ENCODE data around the gene RDH11. TPM values are rescaled to one million over a fixed set of nuclear protein-coding genes. Genes with fewer than 3 reads are reported as not detected.

The RDH11 gene
- total RNA-seq, 1 donor from 2014 or later, result 55.6 TPM

DNA sequence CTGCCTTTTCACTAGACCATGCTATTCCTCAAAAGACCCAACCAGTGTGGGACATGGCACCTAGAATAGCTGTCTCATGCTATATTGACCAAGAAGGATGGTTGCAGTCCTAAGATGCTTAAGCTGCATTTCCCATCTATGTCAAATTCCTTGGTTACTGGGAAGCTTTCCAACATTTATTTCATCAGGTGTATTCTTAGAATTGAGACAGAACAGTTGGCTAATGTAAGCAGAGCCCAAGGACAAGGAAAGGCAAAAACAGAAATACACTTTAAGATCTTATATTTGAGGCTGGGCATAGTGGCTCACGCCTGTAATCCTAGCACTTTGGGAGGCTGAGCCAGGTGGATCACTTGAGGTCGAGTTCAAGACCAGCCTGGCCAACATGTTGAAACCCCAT is 51.1 kb downstream of the RDH11 start:
- no peak overlapping the region for H3K27ac Mint-ChIP-seq
- peaks cover 10% of the 10 kb centered on the region for H3K36me3 Mint-ChIP-seq
- H3K27me3 Mint-ChIP-seq (ENCODE audit: low read depth), result no peaks in the 10 kb centered on the region
- H3K4me3 Mint-ChIP-seq, result no peak overlapping the region
- H3K9me3 Mint-ChIP-seq, result no peaks in the 10 kb centered on the region
- TF ChIP-seq, protein P1, sequence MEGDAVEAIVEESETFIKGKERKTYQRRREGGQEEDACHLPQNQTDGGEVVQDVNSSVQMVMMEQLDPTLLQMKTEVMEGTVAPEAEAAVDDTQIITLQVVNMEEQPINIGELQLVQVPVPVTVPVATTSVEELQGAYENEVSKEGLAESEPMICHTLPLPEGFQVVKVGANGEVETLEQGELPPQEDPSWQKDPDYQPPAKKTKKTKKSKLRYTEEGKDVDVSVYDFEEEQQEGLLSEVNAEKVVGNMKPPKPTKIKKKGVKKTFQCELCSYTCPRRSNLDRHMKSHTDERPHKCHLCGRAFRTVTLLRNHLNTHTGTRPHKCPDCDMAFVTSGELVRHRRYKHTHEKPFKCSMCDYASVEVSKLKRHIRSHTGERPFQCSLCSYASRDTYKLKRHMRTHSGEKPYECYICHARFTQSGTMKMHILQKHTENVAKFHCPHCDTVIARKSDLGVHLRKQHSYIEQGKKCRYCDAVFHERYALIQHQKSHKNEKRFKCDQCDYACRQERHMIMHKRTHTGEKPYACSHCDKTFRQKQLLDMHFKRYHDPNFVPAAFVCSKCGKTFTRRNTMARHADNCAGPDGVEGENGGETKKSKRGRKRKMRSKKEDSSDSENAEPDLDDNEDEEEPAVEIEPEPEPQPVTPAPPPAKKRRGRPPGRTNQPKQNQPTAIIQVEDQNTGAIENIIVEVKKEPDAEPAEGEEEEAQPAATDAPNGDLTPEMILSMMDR (IDR thresholded peaks at IDR 0.05; ENCODE audit: unreplicated experiment), result no peak
- H3K4me1 Mint-ChIP-seq, result peaks cover 3% of the 10 kb centered on the region
- DNase-seq (ENCODE audit: low spot score in 2 of 2, unreplicated experiment in 2 of 2), result no peak

DNA sequence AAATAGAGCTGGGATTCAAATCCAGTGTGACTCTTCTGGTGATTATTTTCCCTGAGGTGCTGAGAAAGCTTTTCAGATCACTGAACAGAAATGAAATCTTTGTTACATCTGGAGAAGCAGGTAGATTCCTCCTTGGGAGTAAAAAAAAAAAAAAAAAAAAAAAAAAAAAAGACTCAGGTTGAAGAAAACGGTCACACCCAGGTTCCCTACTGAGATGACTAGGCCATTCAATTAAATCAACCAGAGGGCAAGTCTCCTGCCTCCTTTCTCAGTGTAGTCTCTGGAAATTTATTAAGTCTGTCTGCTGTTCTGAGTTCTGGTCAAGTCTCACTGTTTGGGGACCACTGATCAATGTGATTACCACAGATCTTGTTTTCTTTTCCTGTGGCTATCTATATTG is 51.9 kb downstream of the RDH11 start:
- Mint-ChIP-seq H3K27ac (no peak overlapping the region), H3K36me3 (peaks cover 10% of the 10 kb centered on the region), H3K9me3 (no peaks in the 10 kb centered on the region), H3K4me3 (no peak overlapping the region), H3K27me3 (ENCODE audit: low read depth) (no peaks in the 10 kb centered on the region), H3K4me1 (peaks cover 3% of the 10 kb centered on the region)
- no peak for DNase-seq (ENCODE audit: low spot score in 2 of 2, unreplicated experiment in 2 of 2)
- TF ChIP-seq, protein P1 (IDR thresholded peaks at IDR 0.05; ENCODE audit: unreplicated experiment), result no peak

DNA sequence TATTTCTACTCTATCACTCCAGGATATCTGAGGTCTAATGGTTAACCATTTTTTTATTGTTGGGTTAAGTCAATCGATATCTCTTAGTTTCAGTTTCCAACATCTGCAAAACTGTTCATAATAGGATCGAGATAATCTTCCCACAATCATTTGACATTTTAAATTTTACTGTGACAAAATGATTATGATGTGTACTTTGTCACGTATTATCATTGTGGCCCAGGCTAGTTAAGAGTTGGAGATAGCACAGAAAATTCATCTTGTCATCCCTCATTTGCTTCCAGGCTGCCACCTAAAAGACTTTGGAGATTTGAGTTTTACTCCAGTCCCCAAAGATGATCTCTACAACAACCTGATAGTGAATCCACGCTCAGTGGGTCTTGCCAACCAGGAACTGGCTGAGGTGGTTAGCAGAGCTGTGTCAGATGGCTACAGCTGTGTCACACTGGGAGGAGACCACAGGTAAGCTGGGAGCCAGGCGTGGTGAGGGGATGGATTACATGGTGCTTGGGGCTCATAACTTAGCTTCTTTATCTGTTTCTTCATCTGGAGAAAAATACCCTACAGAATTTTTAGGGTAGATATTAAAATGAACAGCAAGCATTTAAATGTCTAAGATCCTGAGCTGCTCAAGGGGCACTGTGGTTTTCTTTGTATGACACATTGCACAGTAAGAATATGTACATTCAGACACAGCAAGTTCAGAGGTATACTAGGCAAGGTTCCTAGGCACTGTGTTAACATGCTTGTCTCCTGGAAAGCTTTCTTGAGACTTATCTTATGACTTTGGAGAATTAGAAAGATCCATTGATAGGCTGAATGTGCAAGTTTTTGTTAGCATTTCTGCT is 53.4 kb downstream of the RDH11 start:
- H3K27me3 Mint-ChIP-seq (ENCODE audit: low read depth), result no peaks in the 10 kb centered on the region
- TF ChIP-seq, protein P1 (IDR thresholded peaks at IDR 0.05; ENCODE audit: unreplicated experiment), result no peak
- peaks cover 3% of the 10 kb centered on the region for H3K4me1 Mint-ChIP-seq
- H3K9me3 Mint-ChIP-seq, result no peaks in the 10 kb centered on the region
- no peak for DNase-seq (ENCODE audit: low spot score in 2 of 2, unreplicated experiment in 2 of 2)
- H3K36me3 Mint-ChIP-seq, result peaks cover 10% of the 10 kb centered on the region
- no peak overlapping the region for H3K4me3 Mint-ChIP-seq
- no peak overlapping the region for H3K27ac Mint-ChIP-seq

DNA sequence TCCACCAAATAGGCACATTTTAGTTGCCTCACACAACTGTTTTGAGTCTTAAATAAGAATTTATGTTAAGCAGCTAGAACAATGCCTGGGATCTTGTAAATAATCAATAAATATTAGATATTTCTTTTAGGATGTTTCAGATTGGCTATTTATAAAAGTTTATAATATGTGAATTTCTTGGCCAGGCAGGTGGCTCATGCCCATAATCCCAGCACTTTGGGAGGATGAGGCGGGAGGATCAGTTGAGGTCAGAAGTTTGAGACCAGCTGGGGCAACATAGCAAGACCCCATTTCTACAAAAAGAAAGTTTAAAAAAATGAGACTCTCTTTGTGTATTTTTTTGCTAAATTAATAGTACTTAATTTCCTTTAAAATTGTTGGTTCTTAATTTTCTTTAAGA is 54.1 kb downstream of the RDH11 start:
- no peak overlapping the region for H3K4me3 Mint-ChIP-seq
- no peaks in the 10 kb centered on the region for H3K9me3 Mint-ChIP-seq
- peaks cover 8% of the 10 kb centered on the region for H3K36me3 Mint-ChIP-seq
- no peak for DNase-seq (ENCODE audit: low spot score in 2 of 2, unreplicated experiment in 2 of 2)
- TF ChIP-seq, protein P1 (IDR thresholded peaks at IDR 0.05; ENCODE audit: unreplicated experiment), result no peak
- H3K27me3 Mint-ChIP-seq (ENCODE audit: low read depth), result no peaks in the 10 kb centered on the region
- peaks cover 3% of the 10 kb centered on the region for H3K4me1 Mint-ChIP-seq
- no peak overlapping the region for H3K27ac Mint-ChIP-seq

DNA sequence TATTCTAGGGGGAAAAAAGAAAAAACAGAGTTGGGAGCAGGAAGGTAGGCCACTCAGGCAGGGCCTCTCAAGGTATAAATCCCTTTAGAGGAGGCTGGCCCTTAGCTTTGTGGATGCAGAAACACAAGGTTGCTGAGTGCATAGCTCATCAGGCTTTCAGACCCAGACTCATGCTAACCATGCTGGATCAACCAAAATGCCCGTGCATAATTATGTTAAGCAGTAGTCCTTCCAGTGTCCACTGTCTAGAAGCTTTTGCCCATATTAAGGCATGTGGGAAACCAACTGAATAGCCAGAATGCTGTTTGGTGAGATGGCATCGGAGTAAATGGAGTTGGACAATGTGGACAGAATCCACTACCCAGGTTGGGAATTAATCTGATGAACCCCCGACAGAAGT is 56.9 kb downstream of the RDH11 start:
- Mint-ChIP-seq H3K27me3 (ENCODE audit: low read depth) (no peaks in the 10 kb centered on the region), H3K9me3 (no peaks in the 10 kb centered on the region), H3K36me3 (no peaks in the 10 kb centered on the region), H3K4me1 (no peaks in the 10 kb centered on the region), H3K4me3 (no peak overlapping the region), H3K27ac (no peak overlapping the region)
- TF ChIP-seq, protein P1 (IDR thresholded peaks at IDR 0.05; ENCODE audit: unreplicated experiment), result no peak
- DNase-seq (ENCODE audit: low spot score in 2 of 2, unreplicated experiment in 2 of 2), result no peak
